HEK293 (cell line): ENCODE measurements around the gene PPM1E.

Experiments used
- ZNF223 ChIP-seq: fragments of 450-650 bp; formaldehyde crosslinking; IDR thresholded peaks from 2 replicates; pipeline ENCODE4 v1.5.1; 2016; ENCODE audit warnings: missing biosample characterization, missing genetic modification characterization
- ZNF37A ChIP-seq: fragments of 450-650 bp; IDR thresholded peaks from 2 replicates; pipeline ENCODE4 v1.5.1; 2018; ENCODE audit warnings: missing biosample characterization, missing genetic modification characterization
- TF ChIP-seq, protein P1 (sequence below): fragments of 450-650 bp; formaldehyde crosslinking; IDR thresholded peaks from 2 replicates; pipeline ENCODE4 v1.5.1; 2016; ENCODE audit warnings: missing biosample characterization, missing genetic modification characterization

GRCh38 chr17:59007995-59008394 is 252.3 kb downstream of the PPM1E start:
- TF ChIP-seq, protein P1, sequence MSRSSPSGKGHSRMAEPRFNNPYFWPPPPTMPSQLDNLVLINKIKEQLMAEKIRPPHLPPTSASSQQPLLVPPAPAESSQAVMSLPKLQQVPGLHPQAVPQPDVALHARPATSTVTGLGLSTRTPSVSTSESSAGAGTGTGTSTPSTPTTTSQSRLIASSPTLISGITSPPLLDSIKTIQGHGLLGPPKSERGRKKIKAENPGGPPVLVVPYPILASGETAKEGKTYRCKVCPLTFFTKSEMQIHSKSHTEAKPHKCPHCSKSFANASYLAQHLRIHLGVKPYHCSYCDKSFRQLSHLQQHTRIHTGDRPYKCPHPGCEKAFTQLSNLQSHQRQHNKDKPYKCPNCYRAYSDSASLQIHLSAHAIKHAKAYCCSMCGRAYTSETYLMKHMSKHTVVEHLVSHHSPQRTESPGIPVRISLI (tag by site-specific recombination), result no peak
- TF ChIP-seq ZNF37A (tag by site-specific recombination) (no peak), ZNF223 (tag by site-specific recombination) (no peak)
